ENCODE data around the gene PACSIN2.

Gene PACSIN2

GRCh38 chr22:42994276-42994916 lies 20.6 kb downstream of the PACSIN2 start:
- DNase-seq (ENCODE audit: extremely low spot score, insufficient read length, low read depth) (no peak), FAIRE-seq (no peak)

- DNase-seq (ENCODE audit: extremely low spot score, insufficient read length, low read depth) = no peak
- no peak for FAIRE-seq
These were observed 21.2 kb downstream of the PACSIN2 start for GRCh38 chr22:42993651-42994275.

- FAIRE-seq (no peak), DNase-seq (ENCODE audit: extremely low spot score, insufficient read length, low read depth) (no peak)
These were observed 22.0 kb downstream of the PACSIN2 start for GRCh38 chr22:42992886-42993479.

GRCh38 chr22:42992092-42992491 lies 22.9 kb downstream of the PACSIN2 start:
- FAIRE-seq (no peak), DNase-seq (ENCODE audit: extremely low spot score, insufficient read length, low read depth) (no peak)

GRCh38 chr22:42991010-42991651 lies 23.8 kb downstream of the PACSIN2 start:
- FAIRE-seq = peak; percentile 26

GRCh38 chr22:42990131-42990838 lies 24.7 kb downstream of the PACSIN2 start:
- no peak for FAIRE-seq
- DNase-seq (ENCODE audit: extremely low spot score, insufficient read length, low read depth) = no peak

More at GRCh38 chr22:42991010-42991651, 23.8 kb downstream of the PACSIN2 start:
- no peak for DNase-seq (ENCODE audit: extremely low spot score, insufficient read length, low read depth)

- FAIRE-seq (no peak), DNase-seq (ENCODE audit: extremely low spot score, insufficient read length, low read depth) (no peak)
These were observed 28.8 kb downstream of the PACSIN2 start for GRCh38 chr22:42986115-42986514.

GRCh38 chr22:42985531-42985905 lies 29.4 kb downstream of the PACSIN2 start:
- FAIRE-seq (no peak), DNase-seq (ENCODE audit: extremely low spot score, insufficient read length, low read depth) (no peak)

GRCh38 chr22:42984814-42985530 lies 30.0 kb downstream of the PACSIN2 start:
- DNase-seq (ENCODE audit: extremely low spot score, insufficient read length, low read depth) (no peak), FAIRE-seq (no peak)

- FAIRE-seq = no peak
- DNase-seq (ENCODE audit: extremely low spot score, insufficient read length, low read depth) = no peak
These were observed 30.6 kb downstream of the PACSIN2 start for GRCh38 chr22:42984397-42984796.

GRCh38 chr22:42983470-42983869 lies 31.5 kb downstream of the PACSIN2 start:
- DNase-seq (ENCODE audit: extremely low spot score, insufficient read length, low read depth) (no peak), FAIRE-seq (no peak)

- DNase-seq (ENCODE audit: extremely low spot score, insufficient read length, low read depth) = no peak
- FAIRE-seq = no peak
These were observed 35.3 kb downstream of the PACSIN2 start for GRCh38 chr22:42979606-42980005.

- no peak for FAIRE-seq
- no peak for DNase-seq (ENCODE audit: extremely low spot score, insufficient read length, low read depth)
These were observed 36.4 kb downstream of the PACSIN2 start for GRCh38 chr22:42978453-42979103.

GRCh38 chr22:42977569-42977968 lies 37.4 kb downstream of the PACSIN2 start:
- FAIRE-seq (peak; percentile 12), DNase-seq (ENCODE audit: extremely low spot score, insufficient read length, low read depth) (no peak)

GRCh38 chr22:42976217-42976933 lies 38.6 kb downstream of the PACSIN2 start:
- no peak for DNase-seq (ENCODE audit: extremely low spot score, insufficient read length, low read depth)
- FAIRE-seq = no peak

- no peak for DNase-seq (ENCODE audit: extremely low spot score, insufficient read length, low read depth)
- no peak for FAIRE-seq
These were observed 40.7 kb downstream of the PACSIN2 start for GRCh38 chr22:42974223-42974622.

GRCh38 chr22:42973536-42973881 lies 41.4 kb downstream of the PACSIN2 start:
- FAIRE-seq (no peak), DNase-seq (ENCODE audit: extremely low spot score, insufficient read length, low read depth) (no peak)

- DNase-seq (ENCODE audit: extremely low spot score, insufficient read length, low read depth) = no peak
- no peak for FAIRE-seq
These were observed 42.1 kb downstream of the PACSIN2 start for GRCh38 chr22:42972649-42973535.
